ENCODE data around the gene ROCK1. TPM values are rescaled to one million over a fixed set of nuclear protein-coding genes. Genes with fewer than 3 reads are reported as not detected.

The ROCK1 gene
- total and polyA plus RNA-seq, 2 donors (not counting 1 experiment from before 2014, with no cell fraction given), result 12.5 to 103 TPM

- Mint-ChIP-seq H3K9me3 (ENCODE audit: insufficient read depth) (no peaks in the 10 kb centered on the region), H3K4me3 (no peak overlapping the region), H3K27me3 (no peaks in the 10 kb centered on the region), H3K4me1 (peaks cover 20% of the 10 kb centered on the region), H3K27ac (no peak overlapping the region)
- Histone ChIP-seq H3K27me3 (replicated peaks in 1 of 4; ENCODE audit: control extremely low read depth in 1 of 4, control insufficient read depth in 3 of 4, insufficient read depth in 4 of 4, low read length in 3 of 4) (no peaks in the 10 kb centered on the region), H4K20me1 (ENCODE audit: control insufficient read depth, insufficient read depth, low read length, poor library complexity, severe bottlenecking) (no peaks in the 10 kb centered on the region), H3K9ac (ENCODE audit: low read length) (no peak overlapping the region), H3K9me3 (ENCODE audit: control extremely low read depth in 1 of 3, control insufficient read depth in 2 of 3, insufficient read depth in 1 of 3, low read length in 2 of 3) (no peaks in the 10 kb centered on the region), H3K79me2 (ENCODE audit: control insufficient read depth, insufficient read depth, low read length) (peaks cover 12% of the 10 kb centered on the region), H3K4me1 (ENCODE audit: control insufficient read depth in 2 of 2, insufficient read depth in 2 of 2, low read length in 2 of 2) (peaks cover 5 to 11% of the 10 kb centered on the region in 2 donors), H3K27ac (ENCODE audit: low read length in 2 of 2) (no peak overlapping the region), H3K4me3 (ENCODE audit: control extremely low read depth in 1 of 5, extremely low read depth in 1 of 5, insufficient read depth in 1 of 5, low read depth in 2 of 5, low read length in 4 of 5) (no peak overlapping the region), H2AFZ (ENCODE audit: insufficient read depth, low read depth, low read length, poor library complexity, severe bottlenecking) (no peak overlapping the region), H3K4me2 (replicated peaks; ENCODE audit: low read depth, low read length, poor library complexity, severe bottlenecking) (no peak overlapping the region), H3K36me3 (replicated peaks in 1 of 2; ENCODE audit: control extremely low read depth in 1 of 2, control insufficient read depth in 1 of 2, extremely low read depth in 1 of 2, insufficient read depth in 2 of 2, low read length in 1 of 2) (no peaks in the 10 kb centered on the region)
- DNase-seq (no peak), ATAC-seq (ENCODE audit: low read depth) (no peak)
- intact Hi-C loops (cut with micrococcal nuclease), result no loop called here
- 92% methylated on average over 6 of the region's 7 CpGs for WGBS (ENCODE audit: insufficient coverage)
- POLR2A ChIA-PET, result interaction anchor here (0.5 kb wide), 1 partner anchor 23 kb away, joined by 8 read pairs; no protein-coding TSS in a partner anchor
- CTCF ChIA-PET, result interaction anchor here (0.8 to 1.3 kb wide), 3 partner anchors 64 to 108 kb away, joined by 3 read pairs; no protein-coding TSS in a partner anchor
- TF ChIP-seq EZH2 (IDR thresholded peaks at IDR 0.05; ENCODE audit: borderline replicate concordance, insufficient read depth, low read depth, low read length, poor library complexity, severe bottlenecking) (no peak), CTCF (IDR thresholded peaks at IDR 0.05) (no peak)
These were observed 4.2 kb upstream of the ROCK1 start for GRCh38 chr18:21115519-21116411.
